WTC11 (cell line): ENCODE results near the gene NTN5. TPM values are rescaled to one million over a fixed set of nuclear protein-coding genes. Genes with fewer than 3 reads are reported as not detected.

Experiments used
- total RNA-seq: library from RNA; stranded (reverse); gene quantifications from 3 replicates; pipeline ENCODE4 v1.2.3, GENCODE V29; 2021

NTN5 gene
- total RNA-seq, 1 experiment from 2014 or later = 0.28 TPM

Other genes with a start within 250 kb of the NTN5 start
- 59.8 to 67.2 TPM (median 61.6 TPM) in 3 replicates for gene GRWD1, start 227.0 kb downstream of the NTN5 start, total RNA-seq
- 1.1 to 1.4 TPM (median 1.1 TPM) in 3 replicates for gene KCNJ14, start 217.4 kb downstream of the NTN5 start, total RNA-seq
- 70.4 to 72.6 TPM (median 71.9 TPM) in 3 replicates for gene CYTH2, start 203.6 kb downstream of the NTN5 start, total RNA-seq
- 15.9 to 19.4 TPM (median 19.1 TPM) in 3 replicates for gene LMTK3, start 161.2 kb downstream of the NTN5 start, total RNA-seq
- gene SULT2B1, start 120.8 kb downstream of the NTN5 start, total RNA-seq = 0.96 to 2.1 TPM (median 1.3 TPM) in 3 replicates
- not detected in 3 replicates for gene SPACA4, start 66.3 kb downstream of the NTN5 start, total RNA-seq
- gene FAM83E, start 57.9 kb downstream of the NTN5 start, total RNA-seq = 6.6 to 8.8 TPM (median 6.8 TPM) in 3 replicates
- gene RPL18, start 53.8 kb downstream of the NTN5 start, total RNA-seq = 1,712 to 1,987 TPM (median 1,909 TPM) in 3 replicates
- 46.7 to 64.6 TPM (median 48.4 TPM) in 3 replicates for gene SPHK2, start 53.5 kb downstream of the NTN5 start, total RNA-seq
- 10.5 to 12.0 TPM (median 11.4 TPM) in 3 replicates for gene DBP, start 35.6 kb downstream of the NTN5 start, total RNA-seq
- 41.4 to 53.7 TPM (median 47.5 TPM) in 3 replicates for gene CA11, start 26.8 kb downstream of the NTN5 start, total RNA-seq
- 5.9 to 6.8 TPM (median 6.5 TPM) in 3 replicates for gene FUT2, start 23.0 kb upstream of the NTN5 start, total RNA-seq
- 1.4 to 2.2 TPM (median 1.6 TPM) in 3 replicates for gene MAMSTR, start 46.7 kb upstream of the NTN5 start, total RNA-seq
- 4.4 to 5.4 TPM (median 5.2 TPM) in 3 replicates for gene RASIP1, start 67.6 kb upstream of the NTN5 start, total RNA-seq
- 1.3 to 2.2 TPM (median 1.3 TPM) in 3 replicates for gene IZUMO1, start 73.9 kb upstream of the NTN5 start, total RNA-seq
- gene FUT1, start 79.6 kb upstream of the NTN5 start, total RNA-seq = 9.9 to 11.5 TPM (median 10.1 TPM) in 3 replicates
- 0.21 to 0.44 TPM (median 0.26 TPM) in 3 replicates for gene FGF21, start 82.5 kb upstream of the NTN5 start, total RNA-seq
- 38.7 to 48.5 TPM (median 47.7 TPM) in 3 replicates for gene BCAT2, start 138.0 kb upstream of the NTN5 start, total RNA-seq
- 11.4 to 18.2 TPM (median 17.0 TPM) in 3 replicates for gene HSD17B14, start 163.5 kb upstream of the NTN5 start, total RNA-seq
- 14.8 to 17.7 TPM (median 16.8 TPM) in 3 replicates for gene PLEKHA4, start 195.6 kb upstream of the NTN5 start, total RNA-seq
- gene PPP1R15A, start 199.4 kb upstream of the NTN5 start, total RNA-seq = 17.0 to 19.5 TPM (median 17.9 TPM) in 3 replicates
- 3.1 to 5.6 TPM (median 3.9 TPM) in 3 replicates for gene TULP2, start 225.7 kb upstream of the NTN5 start, total RNA-seq
- 145 to 153 TPM (median 149 TPM) in 3 replicates for gene NUCB1, start 227.3 kb upstream of the NTN5 start, total RNA-seq